Rectal smooth muscle tissue (tissue), 1 donor: ENCODE results near the gene GATA5.

Source experiments
- H3K27ac ChIP-seq: one replicate; pipeline ENCODE4 v1.7.0; 2013; ENCODE audit warnings: low read depth, low read length, inconsistent platforms
- H3K27me3 ChIP-seq: one replicate; pipeline ENCODE4 v1.7.0; 2013; ENCODE audit warnings: low read length; ENCODE audit not compliant: control insufficient read depth, insufficient read depth
- H3K36me3 ChIP-seq: one replicate; pipeline ENCODE4 v1.7.0; 2013; ENCODE audit warnings: low read length; ENCODE audit not compliant: control insufficient read depth, insufficient read depth
- H3K4me1 ChIP-seq: one replicate; pipeline ENCODE4 v1.7.0; 2013; ENCODE audit warnings: low read length; ENCODE audit not compliant: control insufficient read depth, insufficient read depth
- H3K4me3 ChIP-seq: one replicate; pipeline ENCODE4 v1.7.0; 2013; ENCODE audit warnings: low read length
- H3K9ac ChIP-seq: one replicate; pipeline ENCODE4 v1.7.0; 2013; ENCODE audit warnings: low read length

GATA5 gene

DNA sequence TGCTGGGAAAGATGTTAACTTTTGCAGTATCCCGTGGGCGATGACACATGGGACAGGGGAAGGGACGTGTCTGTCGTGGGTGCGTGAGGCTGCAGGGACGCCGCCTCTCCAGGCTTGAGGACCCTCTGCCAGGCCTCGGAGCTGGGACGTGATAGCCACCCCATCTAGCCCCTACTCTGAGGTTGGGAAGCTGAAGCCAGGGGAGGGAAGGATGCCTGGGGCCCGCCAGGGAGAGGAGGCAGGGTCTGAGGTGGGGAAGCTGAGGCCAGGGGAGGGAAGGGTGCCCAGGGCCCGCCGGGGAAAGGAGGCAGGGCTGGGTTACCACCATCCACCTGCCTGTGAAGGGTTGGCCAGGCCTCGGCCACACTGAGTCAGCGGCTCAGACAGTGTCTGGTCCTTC, 38.2 kb upstream of the GATA5 start:
- H3K9ac ChIP-seq = no peak overlapping the region
- no peak overlapping the region for H3K27ac ChIP-seq
- no peaks in the 10 kb centered on the region for H3K36me3 ChIP-seq
- no peak overlapping the region for H3K4me3 ChIP-seq
- H3K27me3 ChIP-seq = peaks cover 14% of the 10 kb centered on the region
- H3K4me1 ChIP-seq = peaks cover 2% of the 10 kb centered on the region

DNA sequence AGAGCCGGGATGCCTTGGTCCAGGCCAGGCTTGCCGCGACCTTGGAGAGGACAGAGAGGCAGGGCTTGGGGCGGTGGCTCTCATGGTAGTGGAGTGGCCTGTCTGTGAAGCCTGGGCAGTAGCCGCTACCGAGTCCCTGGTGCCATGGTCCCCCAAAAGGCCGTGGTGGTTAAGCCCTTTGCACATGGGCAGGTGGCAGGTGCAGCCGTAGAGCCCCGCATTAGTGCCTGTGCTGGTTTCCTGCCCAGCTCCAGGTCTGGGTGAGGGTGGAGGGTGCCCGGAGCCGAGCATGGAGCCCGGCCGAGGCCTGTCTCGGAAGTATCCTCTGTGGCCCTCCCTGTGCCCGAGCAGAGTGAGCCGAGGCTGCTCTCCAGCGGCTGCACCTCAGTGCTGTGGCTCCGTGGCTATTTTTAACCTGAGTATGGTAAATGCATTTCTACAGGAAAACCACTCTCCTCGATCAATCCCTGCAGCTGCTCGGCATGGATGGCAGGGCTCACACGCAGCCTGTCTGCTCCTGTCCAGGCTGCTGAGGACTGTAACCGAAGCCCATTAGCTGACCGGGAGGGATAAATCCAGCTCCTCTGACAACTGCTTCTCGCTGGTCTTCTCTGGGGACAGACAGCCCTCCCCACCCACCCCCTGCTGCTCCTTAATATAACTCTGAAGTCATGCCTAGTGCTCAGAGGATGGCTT, 36.3 kb upstream of the GATA5 start:
- Histone ChIP-seq H3K4me1 (peaks cover 2% of the 10 kb centered on the region), H3K27me3 (peaks cover 14% of the 10 kb centered on the region), H3K9ac (no peak overlapping the region), H3K36me3 (no peaks in the 10 kb centered on the region), H3K27ac (no peak overlapping the region), H3K4me3 (no peak overlapping the region)

DNA sequence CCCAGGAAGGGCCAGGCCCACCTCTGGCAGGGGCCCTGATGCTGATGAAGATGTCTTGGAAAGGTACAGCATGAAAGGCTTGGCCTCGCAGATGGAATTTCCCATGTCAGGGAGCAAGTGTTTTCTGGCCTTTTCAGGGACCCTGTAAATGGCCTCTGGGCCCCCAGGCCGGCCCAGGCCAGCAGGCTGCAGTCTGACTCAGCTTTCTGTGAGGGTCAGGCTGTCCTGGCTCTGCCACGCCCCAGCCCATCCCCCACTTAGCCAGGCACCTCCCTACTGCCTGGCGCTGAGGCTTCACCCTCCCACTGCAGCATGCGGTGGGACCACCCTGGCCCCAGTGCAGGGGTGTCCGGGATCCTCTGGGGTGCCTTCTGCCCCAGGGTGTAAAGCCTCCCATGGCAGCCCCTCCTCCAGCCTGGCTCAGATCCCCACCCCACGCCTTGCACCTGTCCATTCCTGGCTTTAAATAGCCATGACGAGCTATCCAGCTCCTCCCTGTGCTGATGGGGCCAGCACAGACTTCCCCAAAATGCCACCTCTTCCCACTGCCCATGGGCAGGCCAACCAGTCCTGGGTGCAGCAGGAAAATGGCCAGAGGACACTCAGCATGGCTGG, 35.6 kb upstream of the GATA5 start:
- H3K4me1 ChIP-seq = peaks cover 2% of the 10 kb centered on the region
- no peak overlapping the region for H3K27ac ChIP-seq

DNA sequence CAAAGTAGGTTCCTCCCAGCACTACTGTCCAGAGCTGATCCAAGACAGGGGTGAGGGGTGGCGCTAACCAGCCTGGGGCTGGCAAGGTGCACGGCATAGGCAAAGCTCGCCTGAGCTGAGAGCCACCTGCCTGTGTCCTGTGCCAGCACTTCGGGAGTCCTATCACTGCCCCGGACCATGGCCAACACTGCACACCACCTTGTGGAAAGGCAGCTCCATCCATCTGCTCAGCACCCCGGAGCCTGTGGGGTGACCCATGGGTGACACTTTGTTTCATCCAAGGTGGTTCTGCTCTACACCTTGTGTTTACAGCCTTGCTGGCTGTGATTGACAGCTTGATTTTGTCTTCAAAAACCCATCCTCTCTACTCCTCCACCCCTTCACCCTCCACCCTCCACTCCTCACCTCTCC, 32.9 kb upstream of the GATA5 start:
- H3K36me3 ChIP-seq = no peaks in the 10 kb centered on the region
- H3K4me3 ChIP-seq = no peak overlapping the region
- peaks cover 2% of the 10 kb centered on the region for H3K4me1 ChIP-seq
- H3K9ac ChIP-seq = no peak overlapping the region
- H3K27ac ChIP-seq = no peak overlapping the region
- no peaks in the 10 kb centered on the region for H3K27me3 ChIP-seq

More for the DNA sequence above, 35.6 kb upstream of the GATA5 start:
- peaks cover 14% of the 10 kb centered on the region for H3K27me3 ChIP-seq
- H3K9ac ChIP-seq = no peak overlapping the region
- H3K4me3 ChIP-seq = no peak overlapping the region
- H3K36me3 ChIP-seq = no peaks in the 10 kb centered on the region

DNA sequence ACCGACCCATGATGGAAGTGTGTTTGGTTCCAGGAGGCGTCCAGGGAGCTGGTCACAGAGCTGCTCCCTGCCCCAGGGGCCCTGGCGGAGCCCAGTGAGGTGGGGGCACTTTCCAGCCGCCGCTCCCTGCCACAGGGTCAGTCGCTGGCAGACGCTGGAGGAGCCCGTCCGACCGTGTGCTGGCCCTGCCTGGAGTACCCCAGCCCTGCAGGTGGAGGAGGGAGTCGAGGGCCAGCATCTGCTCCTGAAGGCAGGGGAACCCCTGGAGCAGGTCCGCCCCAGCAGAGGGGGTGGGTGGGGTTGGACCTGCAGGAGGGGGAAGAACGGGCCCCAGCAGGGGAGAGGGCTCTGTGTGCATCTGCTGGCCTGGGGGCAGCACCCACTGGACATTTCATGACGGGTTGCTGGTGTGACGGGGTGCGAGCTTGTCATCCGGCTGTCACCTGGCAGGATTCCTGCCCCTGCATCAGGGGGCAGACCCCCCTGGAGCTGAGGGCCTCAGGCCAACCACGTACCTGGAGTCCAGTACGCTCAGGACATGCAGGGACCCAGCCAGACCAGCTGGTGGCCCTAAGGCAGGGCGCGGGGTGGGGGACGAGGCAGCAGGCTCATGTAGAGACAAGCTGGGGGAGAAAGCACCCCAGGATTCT, 32.3 kb upstream of the GATA5 start:
- Histone ChIP-seq H3K4me1 (peaks cover 2% of the 10 kb centered on the region), H3K27me3 (no peaks in the 10 kb centered on the region), H3K9ac (no peak overlapping the region), H3K36me3 (no peaks in the 10 kb centered on the region), H3K27ac (no peak overlapping the region), H3K4me3 (no peak overlapping the region)

DNA sequence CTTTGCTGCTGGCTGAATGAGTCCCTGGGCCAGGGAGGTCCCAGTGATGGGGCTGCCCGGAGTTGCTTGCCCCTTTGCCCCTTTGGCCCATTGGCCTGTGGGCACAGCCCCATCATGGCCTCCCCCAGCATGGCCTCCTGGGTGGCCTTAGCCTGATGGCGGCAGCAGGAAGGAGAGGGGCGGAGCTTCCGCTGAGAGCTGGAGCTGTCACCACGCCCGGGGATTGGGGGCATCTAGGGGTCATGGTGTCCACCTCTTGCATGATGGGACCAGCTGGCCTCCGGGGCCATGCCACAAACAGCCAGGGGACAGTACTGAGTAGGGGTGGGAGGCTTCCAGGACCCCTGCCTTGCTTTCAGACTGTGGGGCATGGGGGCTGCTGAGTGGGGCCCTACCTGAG, 31.5 kb upstream of the GATA5 start:
- Histone ChIP-seq H3K4me1 (no peaks in the 10 kb centered on the region), H3K27ac (no peak overlapping the region), H3K27me3 (no peaks in the 10 kb centered on the region), H3K4me3 (no peak overlapping the region), H3K36me3 (no peaks in the 10 kb centered on the region), H3K9ac (no peak overlapping the region)

DNA sequence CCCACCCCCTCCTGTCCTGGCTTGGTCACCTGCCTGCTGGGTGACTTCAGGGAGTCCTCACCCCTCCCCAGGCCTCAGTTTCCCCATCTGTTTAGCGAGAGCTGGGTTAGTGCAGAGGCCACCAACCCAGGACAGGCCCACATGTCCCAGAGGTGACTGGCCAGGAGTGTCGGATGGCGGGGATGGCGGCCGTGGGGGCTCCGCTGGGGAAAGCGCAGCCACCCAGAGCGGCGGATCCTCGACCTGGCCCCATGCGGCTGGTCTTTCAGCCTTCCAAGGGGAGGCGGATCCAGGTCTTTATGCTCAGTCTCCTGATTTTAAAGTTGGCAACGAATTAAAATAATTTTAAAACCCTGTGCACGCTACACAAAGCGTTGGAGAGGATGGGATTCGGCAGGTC, 31.0 kb upstream of the GATA5 start:
- Histone ChIP-seq H3K4me1 (no peaks in the 10 kb centered on the region), H3K27ac (no peak overlapping the region), H3K27me3 (no peaks in the 10 kb centered on the region), H3K4me3 (no peak overlapping the region), H3K9ac (no peak overlapping the region), H3K36me3 (no peaks in the 10 kb centered on the region)

DNA sequence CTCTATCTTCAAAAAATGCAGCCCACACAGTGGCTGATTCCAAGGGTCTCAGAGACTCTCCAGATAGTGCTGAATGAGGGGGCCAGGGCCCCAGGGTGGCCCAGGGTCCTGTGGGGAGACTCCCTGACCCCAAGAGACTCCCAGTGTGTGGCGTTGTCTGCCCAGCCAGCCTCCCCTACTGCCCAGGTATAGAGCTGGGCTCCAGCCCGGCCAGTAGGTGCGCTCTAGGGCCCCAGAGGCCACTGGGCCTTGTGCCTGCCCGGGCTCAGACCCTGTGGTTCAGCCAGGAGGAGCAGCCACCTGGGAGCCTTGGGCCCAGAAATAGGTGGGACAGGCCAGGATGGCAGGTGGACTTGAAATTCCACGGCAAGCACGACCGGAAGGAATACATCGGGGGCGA, 30.3 kb upstream of the GATA5 start:
- Histone ChIP-seq H3K36me3 (no peaks in the 10 kb centered on the region), H3K27me3 (no peaks in the 10 kb centered on the region), H3K9ac (no peak overlapping the region), H3K4me3 (no peak overlapping the region), H3K4me1 (no peaks in the 10 kb centered on the region), H3K27ac (no peak overlapping the region)

DNA sequence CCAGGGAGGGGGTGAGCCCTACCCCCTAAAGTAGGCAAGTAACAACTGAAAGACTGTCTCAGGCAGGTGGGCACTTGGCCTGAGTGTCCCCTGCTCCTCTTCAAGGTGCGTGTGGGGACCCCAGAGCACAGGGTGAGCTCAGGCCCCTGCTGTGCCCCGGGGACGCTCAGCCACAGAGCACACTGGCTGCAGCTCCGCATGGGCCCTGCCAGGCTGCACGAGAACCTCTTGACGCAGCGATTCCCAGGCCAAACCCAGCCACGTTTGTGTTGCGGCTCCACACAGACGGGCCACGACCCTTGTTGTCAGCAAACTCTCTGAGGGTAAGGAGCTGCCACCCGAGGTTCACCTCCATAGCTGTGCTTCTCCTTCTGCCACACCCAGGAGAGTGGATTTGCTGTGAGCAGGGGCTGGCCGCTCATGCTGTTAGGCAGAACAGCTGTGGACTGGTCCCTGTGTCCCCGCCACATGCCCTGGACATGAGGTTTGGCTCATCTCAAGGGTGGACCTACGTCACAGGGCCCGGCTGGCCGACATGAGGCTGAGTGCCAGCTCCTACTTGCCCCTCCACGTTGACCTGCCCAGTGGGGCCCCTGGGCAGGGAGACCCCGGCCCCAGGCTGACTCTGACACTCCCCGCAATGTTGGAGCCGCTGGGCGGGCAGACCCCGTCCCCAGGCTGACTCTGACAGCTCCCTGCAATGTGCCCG, 29.7 kb upstream of the GATA5 start:
- no peaks in the 10 kb centered on the region for H3K36me3 ChIP-seq
- no peaks in the 10 kb centered on the region for H3K27me3 ChIP-seq
- no peaks in the 10 kb centered on the region for H3K4me1 ChIP-seq
- H3K9ac ChIP-seq = no peak overlapping the region
- H3K4me3 ChIP-seq = no peak overlapping the region
- H3K27ac ChIP-seq = no peak overlapping the region

DNA sequence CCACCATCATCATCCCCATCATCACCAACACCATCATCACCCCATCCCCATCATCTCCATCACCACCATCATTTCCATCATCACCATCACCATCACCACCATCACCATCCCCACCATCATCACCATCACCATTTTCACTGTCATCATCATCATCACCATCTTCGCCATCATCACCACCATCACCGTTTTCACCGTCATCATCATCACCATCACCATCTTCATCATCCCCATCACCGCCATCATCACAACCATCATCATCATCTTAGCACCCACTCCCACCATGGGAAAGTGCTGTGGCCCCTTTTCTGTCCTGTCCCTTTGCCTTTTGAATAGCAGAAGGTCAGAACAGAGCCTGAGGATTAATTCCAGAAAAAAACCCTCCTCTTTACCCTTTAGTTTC, 28.5 kb upstream of the GATA5 start:
- Histone ChIP-seq H3K4me1 (no peaks in the 10 kb centered on the region), H3K9ac (no peak overlapping the region), H3K27me3 (no peaks in the 10 kb centered on the region), H3K27ac (no peak overlapping the region), H3K36me3 (no peaks in the 10 kb centered on the region), H3K4me3 (no peak overlapping the region)

DNA sequence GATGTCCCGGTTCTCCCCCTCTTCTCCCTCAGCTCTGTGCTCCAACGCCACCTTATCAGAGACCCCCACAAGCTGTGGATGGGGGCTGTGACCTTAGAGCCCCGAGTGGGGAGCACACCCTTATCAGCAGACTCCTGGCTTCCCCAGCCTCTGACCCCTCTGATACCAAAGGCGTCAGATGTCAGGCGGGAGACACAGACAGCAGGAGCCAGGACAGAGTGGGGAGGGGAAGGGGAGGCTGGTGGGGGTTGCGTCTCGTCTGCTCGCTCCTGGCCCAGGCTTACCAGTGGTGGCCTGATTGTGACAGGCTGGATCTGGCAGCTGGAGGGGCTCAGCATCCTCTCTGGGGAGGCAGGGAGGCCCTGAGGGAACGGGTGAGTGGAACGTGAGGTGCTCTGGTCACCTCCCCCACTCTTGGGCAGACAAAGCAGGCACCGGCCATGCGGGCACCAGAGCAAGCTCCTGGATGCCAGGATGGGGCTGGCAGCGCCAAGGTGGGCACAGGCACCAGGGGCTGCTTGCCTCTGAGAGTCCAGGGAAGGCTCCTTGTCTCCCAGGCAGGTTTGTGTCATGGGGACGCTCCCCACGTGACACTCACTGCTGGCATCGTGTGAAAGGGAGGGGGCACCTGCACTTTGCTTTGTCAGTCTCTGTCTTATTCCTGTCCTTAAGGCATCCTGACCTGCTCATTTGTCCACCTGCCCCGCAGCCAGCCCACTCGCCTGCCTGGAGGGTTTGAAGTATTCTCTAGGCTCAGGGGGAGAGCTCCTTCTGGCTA, 27.8 kb upstream of the GATA5 start:
- Histone ChIP-seq H3K27ac (no peak overlapping the region), H3K36me3 (no peaks in the 10 kb centered on the region), H3K9ac (no peak overlapping the region), H3K27me3 (no peaks in the 10 kb centered on the region), H3K4me3 (no peak overlapping the region), H3K4me1 (no peaks in the 10 kb centered on the region)

DNA sequence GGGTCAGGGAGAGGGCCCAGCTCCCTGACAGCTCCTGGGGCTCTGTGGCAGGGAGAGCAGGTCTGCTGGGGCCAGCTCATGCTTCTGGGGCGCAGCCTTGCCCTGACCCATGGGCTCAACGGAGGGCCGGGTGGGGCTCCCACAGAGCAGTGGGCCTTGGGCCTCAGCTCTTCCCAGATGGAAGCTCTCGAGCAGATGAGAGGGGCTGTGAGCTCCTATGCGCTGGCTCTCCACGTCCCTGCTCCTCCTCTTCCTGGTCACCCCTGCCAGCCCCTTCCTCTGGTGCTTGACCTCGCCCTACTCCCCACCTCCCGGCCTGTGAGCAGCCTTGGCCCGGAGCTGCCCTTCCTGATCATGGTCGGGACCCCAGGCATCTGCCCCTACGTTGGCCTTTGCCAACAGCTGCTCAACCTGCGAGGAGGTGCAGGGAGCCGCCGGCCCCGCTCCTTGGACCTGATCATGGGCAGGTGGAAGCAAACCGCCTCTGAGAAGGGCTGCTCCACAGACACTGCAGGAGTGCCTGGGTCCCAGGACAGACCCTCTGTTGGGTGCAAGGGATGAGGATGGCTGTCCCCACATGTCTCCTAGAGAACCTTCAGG, 26.8 kb upstream of the GATA5 start:
- Histone ChIP-seq H3K4me3 (no peak overlapping the region), H3K36me3 (no peaks in the 10 kb centered on the region), H3K9ac (no peak overlapping the region), H3K27ac (no peak overlapping the region), H3K27me3 (no peaks in the 10 kb centered on the region), H3K4me1 (no peaks in the 10 kb centered on the region)
